NB4 (cell line): ENCODE measurements around the gene TCERG1.

ENCODE experiments used
- DNase-seq: peaks from one replicate; pipeline ENCODE4 v3.0.0; 2010; ENCODE audit warnings: low read depth
- H3K4me3 ChIP-seq: one replicate; pipeline ENCODE4 v1.5.1; 2011; ENCODE audit warnings: mild to moderate bottlenecking, low read depth, low read length, moderate library complexity
- MAX ChIP-seq: IDR thresholded peaks from 2 replicates; pipeline ENCODE4 v1.6.1; 2011; ENCODE audit warnings: low read depth, low read length
- MYC ChIP-seq: IDR thresholded peaks from 2 replicates; pipeline ENCODE4 v1.6.1; 2011; ENCODE audit warnings: low read depth, low read length
- POLR2A ChIP-seq: IDR thresholded peaks from 2 replicates; pipeline ENCODE4 v1.6.1; 2011; ENCODE audit warnings: mild to moderate bottlenecking; ENCODE audit not compliant: insufficient read length; ENCODE audit errors: extremely low read depth
- TF ChIP-seq, protein P1 (sequence below): IDR thresholded peaks from one replicate; pipeline ENCODE4 v1.5.1; 2012; ENCODE audit warnings: low read depth, low read length

The TCERG1 gene

DNA sequence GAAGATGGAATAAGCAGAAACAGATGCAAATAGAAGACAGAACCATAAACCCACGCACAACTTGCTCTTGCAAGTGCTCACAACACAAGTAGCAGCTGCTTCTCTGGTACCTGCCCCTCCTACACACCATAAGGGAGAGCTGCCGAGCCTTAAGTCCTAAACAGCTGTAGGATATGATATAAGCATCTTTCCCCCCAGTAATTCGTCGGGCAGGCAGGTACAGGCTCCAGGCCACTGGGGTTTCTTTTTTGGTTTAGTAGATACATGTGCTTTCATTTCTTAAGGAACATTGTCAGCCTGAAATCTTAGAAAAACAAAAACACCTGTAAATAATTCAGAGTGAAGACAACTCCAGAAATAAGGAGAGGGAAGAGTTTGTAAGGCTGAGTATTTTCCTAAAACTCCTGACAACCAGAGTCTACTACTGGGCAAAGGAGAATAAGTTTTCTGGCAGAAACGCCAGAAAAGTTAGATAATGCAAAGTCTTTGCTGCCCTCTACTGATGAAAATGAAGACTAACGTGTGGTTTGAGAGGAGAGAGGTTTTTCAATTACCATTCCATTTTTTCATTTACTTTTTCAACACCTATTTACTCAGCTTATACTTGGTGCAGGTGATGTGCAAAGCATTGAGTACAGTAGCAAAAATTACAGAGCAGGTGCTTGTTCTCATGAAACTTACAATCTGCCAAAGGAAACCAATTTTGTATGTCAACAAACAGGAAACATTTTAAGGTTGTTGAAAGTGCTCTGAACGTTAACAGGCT lies 20.1 kb upstream of the TCERG1 start:
- TF ChIP-seq POLR2A = no peak
- no peak for TF ChIP-seq MYC
- TF ChIP-seq, protein P1, sequence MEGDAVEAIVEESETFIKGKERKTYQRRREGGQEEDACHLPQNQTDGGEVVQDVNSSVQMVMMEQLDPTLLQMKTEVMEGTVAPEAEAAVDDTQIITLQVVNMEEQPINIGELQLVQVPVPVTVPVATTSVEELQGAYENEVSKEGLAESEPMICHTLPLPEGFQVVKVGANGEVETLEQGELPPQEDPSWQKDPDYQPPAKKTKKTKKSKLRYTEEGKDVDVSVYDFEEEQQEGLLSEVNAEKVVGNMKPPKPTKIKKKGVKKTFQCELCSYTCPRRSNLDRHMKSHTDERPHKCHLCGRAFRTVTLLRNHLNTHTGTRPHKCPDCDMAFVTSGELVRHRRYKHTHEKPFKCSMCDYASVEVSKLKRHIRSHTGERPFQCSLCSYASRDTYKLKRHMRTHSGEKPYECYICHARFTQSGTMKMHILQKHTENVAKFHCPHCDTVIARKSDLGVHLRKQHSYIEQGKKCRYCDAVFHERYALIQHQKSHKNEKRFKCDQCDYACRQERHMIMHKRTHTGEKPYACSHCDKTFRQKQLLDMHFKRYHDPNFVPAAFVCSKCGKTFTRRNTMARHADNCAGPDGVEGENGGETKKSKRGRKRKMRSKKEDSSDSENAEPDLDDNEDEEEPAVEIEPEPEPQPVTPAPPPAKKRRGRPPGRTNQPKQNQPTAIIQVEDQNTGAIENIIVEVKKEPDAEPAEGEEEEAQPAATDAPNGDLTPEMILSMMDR = peak; percentile 58

DNA sequence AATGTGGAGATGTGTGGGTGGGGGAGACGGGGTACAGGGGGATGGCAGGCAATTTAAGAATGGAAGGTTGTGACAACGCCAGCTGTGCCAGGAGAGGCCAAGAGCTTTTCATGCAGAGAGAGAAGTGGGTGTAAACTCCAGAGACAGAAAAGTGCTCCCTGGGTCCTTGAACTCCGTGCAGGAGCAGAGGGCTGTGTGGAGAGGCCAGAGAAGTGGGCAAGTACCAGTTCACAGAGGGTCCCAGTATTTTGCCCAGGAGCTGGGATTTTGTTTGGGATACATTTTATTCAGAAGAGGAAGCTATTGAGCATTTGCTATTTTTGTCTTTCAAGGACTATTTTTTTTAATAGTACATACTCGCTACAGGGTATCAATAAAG lies 19.5 kb upstream of the TCERG1 start:
- TF ChIP-seq POLR2A (no peak), MAX (no peak), MYC (no peak)
- TF ChIP-seq, protein P1 = no peak
- H3K4me3 ChIP-seq = no peak overlapping the region
- no peak for DNase-seq

More for the DNA sequence above, 20.1 kb upstream of the TCERG1 start:
- DNase-seq = peak; percentile 58
- no peak overlapping the region for H3K4me3 ChIP-seq

DNA sequence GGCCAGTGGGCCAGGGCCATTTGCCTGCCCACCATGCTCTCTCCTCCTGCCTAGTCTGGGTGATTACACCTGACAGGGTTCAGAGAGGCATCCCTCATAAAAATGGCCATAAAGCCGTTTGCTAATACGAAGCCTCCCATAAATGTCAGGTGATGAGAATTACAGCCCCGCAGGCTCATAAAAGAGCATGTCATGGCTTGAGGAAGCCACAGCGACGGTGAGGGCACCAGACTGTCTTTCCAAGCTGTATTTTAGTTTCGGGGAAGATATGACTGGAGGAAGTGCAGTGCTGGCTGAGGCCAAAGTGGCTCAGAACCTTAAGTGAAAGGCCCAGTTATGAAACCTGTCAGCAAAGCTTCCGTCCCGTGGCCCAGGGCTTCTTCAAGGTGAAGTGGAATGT lies 18.5 kb upstream of the TCERG1 start:
- DNase-seq = no peak
- TF ChIP-seq POLR2A (no peak), MAX (no peak), MYC (no peak)
- TF ChIP-seq, protein P1 = no peak
- H3K4me3 ChIP-seq = no peak overlapping the region

GRCh38 chr5:146440353-146440752 lies 6.8 kb upstream of the TCERG1 start:
- H3K4me3 ChIP-seq = no peak overlapping the region
- no peak for TF ChIP-seq MYC
- TF ChIP-seq POLR2A = no peak
- TF ChIP-seq, protein P1 = no peak
- no peak for TF ChIP-seq MAX
- DNase-seq = no peak

DNA sequence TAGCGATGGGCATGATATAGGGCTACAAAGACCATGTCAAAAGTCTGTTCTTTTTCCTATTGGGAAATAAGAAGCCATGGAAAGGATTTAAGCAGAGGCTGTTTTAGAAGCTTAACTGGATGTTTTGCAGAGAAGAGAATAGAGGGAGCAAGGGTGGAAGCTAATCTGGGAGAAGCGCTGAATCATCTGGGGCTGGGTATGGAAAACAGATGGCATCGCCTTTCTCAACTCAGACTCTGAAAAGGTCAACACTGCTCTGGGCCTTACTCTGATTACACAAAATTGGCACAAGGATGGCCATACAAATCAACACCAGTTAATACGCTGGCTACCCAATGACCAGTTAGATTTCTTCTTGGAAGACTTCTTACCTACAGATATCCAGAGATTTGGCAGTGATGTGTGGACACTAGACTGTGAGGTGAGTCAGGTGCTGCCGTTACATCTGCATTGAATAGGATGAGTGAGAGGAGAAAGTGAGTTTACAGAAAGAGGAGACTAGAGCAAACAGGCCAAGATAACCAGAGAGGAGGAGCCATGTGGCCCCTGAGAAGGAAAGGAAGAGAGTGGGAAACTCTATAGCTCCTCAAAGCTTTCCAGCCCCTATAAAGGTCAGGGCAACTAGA lies 6.2 kb upstream of the TCERG1 start:
- no peak overlapping the region for H3K4me3 ChIP-seq
- TF ChIP-seq MAX = no peak
- no peak for TF ChIP-seq POLR2A
- TF ChIP-seq, protein P1 = no peak
- no peak for DNase-seq

- H3K4me3 ChIP-seq = no peak overlapping the region
- TF ChIP-seq, protein P1 = no peak
- no peak for TF ChIP-seq MAX
- TF ChIP-seq POLR2A = no peak
- no peak for TF ChIP-seq MYC
- DNase-seq = no peak
Observed at GRCh38 chr5:146441896-146442295, 5.2 kb upstream of the TCERG1 start.
